Central memory CD8-positive, alpha-beta T cell (primary cell): ENCODE results near the gene KRT7.

Source experiments
- ATAC-seq: fragments of 150-1000 bp; cut with Tn5 transposase; replicated peaks from 2 replicates; pipeline ENCODE4 v1.10.0; 2022; ENCODE audit warnings: mild to moderate bottlenecking, moderate FRiP score, moderate number of reproducible peaks; ENCODE audit not compliant: poor library complexity, severe bottlenecking; ENCODE audit errors: extremely low read depth
- DNase-seq, 2 donors: peaks; one replicate each; pipeline ENCODE4 v3.0.0; 2021; ENCODE audit warnings: low spot score in 2 of 2
- H3K27ac Mint-ChIP-seq: one replicate; pipeline ENCODE4 v1.8.0; 2022; ENCODE audit warnings: low read depth, mild to moderate bottlenecking, moderate library complexity, mixed read lengths
- H3K27me3 Mint-ChIP-seq: one replicate; pipeline ENCODE4 v1.8.0; 2022; ENCODE audit warnings: mixed read lengths
- H3K36me3 Mint-ChIP-seq: one replicate; pipeline ENCODE4 v1.8.0; 2022; ENCODE audit warnings: mild to moderate bottlenecking, moderate library complexity, mixed read lengths; ENCODE audit not compliant: insufficient read depth
- H3K4me1 Mint-ChIP-seq: one replicate; pipeline ENCODE4 v1.8.0; 2022; ENCODE audit warnings: mixed read lengths
- H3K4me3 Mint-ChIP-seq: one replicate; pipeline ENCODE4 v1.8.0; 2022; ENCODE audit warnings: mild to moderate bottlenecking, moderate library complexity, mixed read lengths
- H3K9me3 Mint-ChIP-seq: one replicate; pipeline ENCODE4 v1.8.0; 2022; ENCODE audit warnings: mixed read lengths

The KRT7 gene

GRCh38 chr12:52220477-52220876 is 12.6 kb upstream of the KRT7 start:
- Mint-ChIP-seq H3K4me3 (no peak overlapping the region), H3K36me3 (no peaks in the 10 kb centered on the region), H3K27ac (no peak overlapping the region), H3K9me3 (no peaks in the 10 kb centered on the region), H3K27me3 (peaks cover 58% of the 10 kb centered on the region), H3K4me1 (no peaks in the 10 kb centered on the region)
- no peak for DNase-seq
- ATAC-seq = no peak

- H3K4me3 Mint-ChIP-seq = no peak overlapping the region
- no peaks in the 10 kb centered on the region for H3K9me3 Mint-ChIP-seq
- no peak overlapping the region for H3K27ac Mint-ChIP-seq
- DNase-seq (no peak), ATAC-seq (no peak)
- peaks cover 57% of the 10 kb centered on the region for H3K27me3 Mint-ChIP-seq
- H3K4me1 Mint-ChIP-seq = no peaks in the 10 kb centered on the region
- no peaks in the 10 kb centered on the region for H3K36me3 Mint-ChIP-seq
These were observed 11.8 kb upstream of the KRT7 start for GRCh38 chr12:52221070-52221781.

GRCh38 chr12:52221912-52222457 is 11.1 kb upstream of the KRT7 start:
- Mint-ChIP-seq H3K4me3 (no peak overlapping the region), H3K9me3 (no peaks in the 10 kb centered on the region), H3K4me1 (no peaks in the 10 kb centered on the region), H3K36me3 (no peaks in the 10 kb centered on the region), H3K27ac (no peak overlapping the region), H3K27me3 (peaks cover 65% of the 10 kb centered on the region)
- no peak for DNase-seq
- no peak for ATAC-seq

- DNase-seq (no peak), ATAC-seq (no peak)
- Mint-ChIP-seq H3K4me3 (no peak overlapping the region), H3K9me3 (no peaks in the 10 kb centered on the region), H3K27me3 (peaks cover 70% of the 10 kb centered on the region), H3K27ac (no peak overlapping the region), H3K36me3 (no peaks in the 10 kb centered on the region), H3K4me1 (no peaks in the 10 kb centered on the region)
These were observed 10.4 kb upstream of the KRT7 start for GRCh38 chr12:52222692-52223091.

GRCh38 chr12:52223406-52224039 is 9.5 kb upstream of the KRT7 start:
- ATAC-seq (no peak), DNase-seq (no peak)
- H3K4me1 Mint-ChIP-seq = no peaks in the 10 kb centered on the region
- no peak overlapping the region for H3K27ac Mint-ChIP-seq
- no peaks in the 10 kb centered on the region for H3K9me3 Mint-ChIP-seq
- peaks cover 78% of the 10 kb centered on the region for H3K27me3 Mint-ChIP-seq
- no peaks in the 10 kb centered on the region for H3K36me3 Mint-ChIP-seq
- H3K4me3 Mint-ChIP-seq = no peak overlapping the region

GRCh38 chr12:52224151-52224550 is 8.9 kb upstream of the KRT7 start:
- Mint-ChIP-seq H3K4me3 (no peak overlapping the region), H3K36me3 (no peaks in the 10 kb centered on the region), H3K27me3 (peaks cover 84% of the 10 kb centered on the region), H3K9me3 (no peaks in the 10 kb centered on the region), H3K27ac (no peak overlapping the region), H3K4me1 (no peaks in the 10 kb centered on the region)
- DNase-seq (no peak), ATAC-seq (no peak)

GRCh38 chr12:52225752-52226151 is 7.3 kb upstream of the KRT7 start:
- Mint-ChIP-seq H3K4me3 (no peak overlapping the region), H3K9me3 (no peaks in the 10 kb centered on the region), H3K4me1 (no peaks in the 10 kb centered on the region), H3K27me3 (peaks cover 87% of the 10 kb centered on the region), H3K36me3 (peaks cover 2% of the 10 kb centered on the region), H3K27ac (no peak overlapping the region)
- no peak for ATAC-seq
- DNase-seq = no peak

GRCh38 chr12:52226446-52226845 is 6.6 kb upstream of the KRT7 start:
- Mint-ChIP-seq H3K4me1 (no peaks in the 10 kb centered on the region), H3K9me3 (no peaks in the 10 kb centered on the region), H3K36me3 (peaks cover 2% of the 10 kb centered on the region), H3K4me3 (no peak overlapping the region), H3K27me3 (peaks cover 87% of the 10 kb centered on the region), H3K27ac (no peak overlapping the region)
- DNase-seq (no peak), ATAC-seq (no peak)

GRCh38 chr12:52227606-52228166 is 5.4 kb upstream of the KRT7 start:
- Mint-ChIP-seq H3K4me1 (no peaks in the 10 kb centered on the region), H3K9me3 (no peaks in the 10 kb centered on the region), H3K27ac (no peak overlapping the region), H3K36me3 (peaks cover 2% of the 10 kb centered on the region), H3K4me3 (no peak overlapping the region), H3K27me3 (peaks cover 87% of the 10 kb centered on the region)
- DNase-seq (no peak), ATAC-seq (no peak)

GRCh38 chr12:52228366-52228765 is 4.7 kb upstream of the KRT7 start:
- H3K27me3 Mint-ChIP-seq = peaks cover 86% of the 10 kb centered on the region
- no peaks in the 10 kb centered on the region for H3K9me3 Mint-ChIP-seq
- DNase-seq = no peak
- no peaks in the 10 kb centered on the region for H3K4me1 Mint-ChIP-seq
- ATAC-seq = no peak
- no peak overlapping the region for H3K4me3 Mint-ChIP-seq
- no peak overlapping the region for H3K27ac Mint-ChIP-seq
- H3K36me3 Mint-ChIP-seq = peaks cover 2% of the 10 kb centered on the region

GRCh38 chr12:52228931-52229330 is 4.1 kb upstream of the KRT7 start:
- no peak for ATAC-seq
- H3K36me3 Mint-ChIP-seq = peaks cover 2% of the 10 kb centered on the region
- H3K9me3 Mint-ChIP-seq = no peaks in the 10 kb centered on the region
- DNase-seq = no peak
- no peaks in the 10 kb centered on the region for H3K4me1 Mint-ChIP-seq
- no peak overlapping the region for H3K27ac Mint-ChIP-seq
- H3K4me3 Mint-ChIP-seq = no peak overlapping the region
- H3K27me3 Mint-ChIP-seq = peaks cover 86% of the 10 kb centered on the region

GRCh38 chr12:52229836-52230343 is 3.2 kb upstream of the KRT7 start:
- DNase-seq (no peak), ATAC-seq (no peak)
- Mint-ChIP-seq H3K9me3 (no peaks in the 10 kb centered on the region), H3K27ac (no peak overlapping the region), H3K4me1 (no peaks in the 10 kb centered on the region), H3K36me3 (peaks cover 2% of the 10 kb centered on the region), H3K27me3 (peaks cover 86% of the 10 kb centered on the region), H3K4me3 (no peak overlapping the region)
